Left renal cortex interstitium (tissue), 4 donors: ENCODE results near the gene IL10. TPM values are rescaled to one million over a fixed set of nuclear protein-coding genes. Genes with fewer than 3 reads are reported as not detected.
"Not testable (repeated sequence)": the region's sequence is repeated elsewhere in the genome, so short reads cannot be mapped to it uniquely, and the experiment has no call there.

Experiments
- DNase-seq, 4 donors: peaks; one replicate each; pipeline ENCODE4 v3.0.0-alpha.2; 2013; ENCODE audit warnings: low read depth in 4 of 4, low spot score in 2 of 4, missing footprints in 1 of 4
- polyA plus RNA-seq, 4 donors: library from polyadenylated mRNA; unstranded; fragments of 120-200 nt; gene quantifications; one replicate each; pipeline ENCODE4 v1.2.1, GENCODE V29; 2013; ENCODE audit not compliant: insufficient read length in 4 of 4

Gene IL10
- polyA plus RNA-seq, 4 donors: 0.14 to 0.28 (median 0.14) TPM; not detected in 1

GRCh38 chr1:206794294-206794908, 22.1 kb upstream of the IL10 start:
- no peak for DNase-seq

DNA sequence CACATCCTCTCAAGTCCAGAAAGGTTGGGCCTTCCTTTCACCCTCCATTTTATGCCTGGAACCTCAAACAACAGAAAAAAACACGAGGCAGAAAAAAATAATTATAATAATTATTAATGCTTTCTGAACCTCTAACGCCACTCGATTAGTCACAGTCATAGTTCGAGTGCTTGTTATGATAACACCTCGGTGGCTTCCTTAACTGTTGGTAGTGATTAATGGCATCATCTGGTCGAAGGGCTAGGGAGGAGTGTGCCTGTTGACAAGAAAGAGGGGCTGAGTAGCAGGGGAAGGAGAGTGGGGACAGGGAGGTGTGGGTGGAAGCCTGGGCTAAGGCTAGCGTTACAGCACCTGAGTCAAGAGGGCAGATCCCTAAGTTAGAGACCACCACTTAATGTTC, 21.3 kb upstream of the IL10 start:
- no peak for DNase-seq

- DNase-seq: no peak
Observed at GRCh38 chr1:206792939-206793607, 20.8 kb upstream of the IL10 start.

- no peak for DNase-seq
Observed at GRCh38 chr1:206790502-206791250, 18.4 kb upstream of the IL10 start.

GRCh38 chr1:206788487-206789050, 16.3 kb upstream of the IL10 start:
- no peak for DNase-seq

- DNase-seq: no peak
Observed at GRCh38 chr1:206787891-206788290, 15.6 kb upstream of the IL10 start.

GRCh38 chr1:206786212-206786886, 14.1 kb upstream of the IL10 start:
- DNase-seq: no peak

DNA sequence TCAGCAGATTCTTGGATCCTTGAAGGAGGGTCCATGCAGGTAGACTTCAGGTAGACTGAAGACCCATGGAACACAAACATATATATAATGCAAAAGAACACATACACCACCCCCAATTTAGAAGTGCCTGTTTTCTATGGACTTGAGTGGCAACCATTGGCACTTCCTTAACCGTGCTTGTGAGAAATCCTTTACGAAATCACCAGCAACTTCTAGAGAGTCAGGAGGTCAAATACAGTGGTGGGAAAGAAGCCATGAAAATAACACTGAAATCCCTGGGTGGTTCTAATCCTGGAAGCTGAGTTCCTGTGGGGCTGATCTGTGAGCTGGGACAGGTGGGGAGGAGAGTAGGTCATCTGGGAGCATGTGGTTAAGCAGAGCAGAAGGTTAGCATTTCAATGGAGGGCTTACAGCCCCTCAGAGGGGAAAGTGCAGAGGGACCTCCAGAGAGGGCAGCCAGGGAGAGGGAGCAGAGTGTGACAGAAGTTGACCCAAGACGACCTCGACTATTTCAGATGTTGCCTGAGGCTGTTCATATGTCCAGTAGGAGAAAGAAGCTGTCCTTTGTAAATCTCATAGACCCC, 13.0 kb upstream of the IL10 start:
- DNase-seq: no peak

GRCh38 chr1:206784471-206784903, 12.2 kb upstream of the IL10 start:
- DNase-seq: no peak

DNA sequence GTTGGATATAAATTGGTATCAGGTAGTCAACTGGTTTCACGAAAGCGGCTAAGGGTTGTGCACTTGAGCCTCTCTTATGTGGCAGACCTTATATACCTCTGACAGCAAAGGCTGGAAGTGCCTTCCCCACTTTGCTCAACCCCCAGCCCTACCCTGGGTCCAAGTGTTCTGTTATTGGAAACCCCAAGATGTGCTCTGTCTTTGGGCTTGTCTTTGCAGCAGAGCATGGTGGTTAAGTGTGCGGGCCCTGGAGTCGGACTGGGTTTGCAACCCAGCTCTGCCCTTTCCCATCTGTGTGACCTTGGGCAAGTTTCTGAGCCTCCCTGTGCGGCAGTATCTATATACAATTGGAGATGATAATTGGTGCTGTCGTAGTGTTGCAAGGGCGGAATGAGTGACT, 11.2 kb upstream of the IL10 start:
- no peak for DNase-seq

- DNase-seq: no peak
Observed at GRCh38 chr1:206782448-206782847, 10.2 kb upstream of the IL10 start.

- DNase-seq: no peak
Observed at GRCh38 chr1:206779638-206780037, 7.3 kb upstream of the IL10 start.

GRCh38 chr1:206778911-206779310, 6.6 kb upstream of the IL10 start:
- DNase-seq: not testable (repeated sequence)

- no peak for DNase-seq
Observed at GRCh38 chr1:206778031-206778430, 5.7 kb upstream of the IL10 start.

DNA sequence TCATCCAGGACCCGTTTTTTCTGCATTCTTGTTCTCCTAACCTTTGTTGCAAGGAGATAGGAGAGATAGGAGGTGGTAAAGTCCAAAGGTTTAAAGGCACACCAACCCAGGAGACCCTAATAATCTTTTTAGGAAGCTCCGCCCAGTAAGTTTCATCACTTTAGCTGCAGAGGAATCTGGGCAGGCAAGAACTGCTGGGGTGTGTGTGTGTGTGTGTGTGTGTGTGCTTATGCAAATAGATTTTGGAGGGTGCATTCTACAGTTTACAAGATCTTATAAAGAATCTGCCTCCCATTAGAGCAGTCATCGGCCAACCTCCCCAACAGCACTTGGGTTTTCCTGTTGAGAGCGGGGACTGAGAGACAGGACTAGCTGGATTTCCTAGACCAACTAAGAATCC, 3.9 kb upstream of the IL10 start:
- no peak for DNase-seq

- no peak for DNase-seq
Observed at GRCh38 chr1:206774093-206774492, 1.8 kb upstream of the IL10 start.

- DNase-seq: no peak
Observed at GRCh38 chr1:206771338-206771692, 979 bp downstream of the IL10 start.

DNA sequence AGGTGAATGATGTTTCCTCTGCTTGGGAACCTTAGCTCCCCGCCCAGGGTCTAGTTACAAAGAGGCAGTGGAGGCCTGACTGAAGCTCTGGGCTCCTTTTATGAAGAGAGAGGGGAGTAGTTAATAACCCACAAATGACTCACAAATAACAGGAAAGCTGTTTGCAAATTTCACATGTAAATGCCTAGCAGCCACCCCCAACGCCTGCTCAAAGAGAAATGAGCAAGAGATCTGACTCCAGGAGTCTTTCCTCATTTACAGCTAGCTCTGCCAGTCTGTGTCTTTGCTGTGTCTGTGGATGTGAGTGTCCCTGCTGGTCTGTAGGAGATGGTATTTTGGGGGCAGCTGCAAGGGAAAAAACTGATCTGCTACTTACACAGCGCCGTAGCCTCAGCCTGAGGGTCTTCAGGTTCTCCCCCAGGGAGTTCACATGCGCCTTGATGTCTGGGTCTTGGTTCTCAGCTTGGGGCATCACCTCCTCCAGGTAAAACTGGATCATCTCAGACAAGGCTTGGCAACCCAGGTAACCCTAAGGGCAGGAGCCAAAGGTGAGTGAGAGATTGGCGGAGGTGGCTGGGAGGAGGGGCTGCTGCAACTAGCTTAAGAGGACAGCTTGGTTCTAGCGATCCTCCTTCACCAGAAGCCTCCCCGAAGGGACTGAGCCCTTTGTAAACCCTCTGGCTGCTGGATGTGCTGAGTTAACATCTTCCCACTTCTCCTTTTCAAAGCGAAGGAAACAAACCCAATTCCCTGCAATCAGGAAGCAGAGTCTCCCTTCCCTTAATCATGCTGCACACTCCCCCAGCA, 1.6 kb downstream of the IL10 start, which contains the start of gene IL19:
Gene IL19 (plus strand): TSS at position 243 of the 807 bp plus-strand sequence. CDS start 65,890 bp downstream, outside the sequence.
- DNase-seq: no peak

DNA sequence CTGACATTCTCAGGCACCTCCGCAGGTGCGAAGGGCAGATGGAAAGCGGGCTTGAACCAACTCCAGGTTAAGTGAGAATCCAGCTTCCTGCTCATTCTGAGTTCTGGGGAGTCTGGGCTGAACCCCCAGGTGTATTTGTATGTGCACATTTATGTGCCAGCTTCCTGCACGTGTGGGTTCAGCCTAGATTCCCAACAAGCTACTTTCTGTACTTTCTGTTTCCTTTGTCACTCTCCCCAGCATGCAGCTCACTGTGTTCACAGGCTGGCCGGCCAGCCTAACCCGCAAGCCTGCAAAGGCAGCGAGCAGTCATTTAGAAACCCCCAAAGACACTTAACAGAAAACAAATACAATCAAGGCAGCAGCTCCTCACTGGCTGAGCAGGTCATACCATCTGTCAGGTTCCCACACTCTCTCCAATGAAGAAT, 3.0 kb downstream of the IL10 start:
- no peak for DNase-seq
